Neural progenitor cell (in vitro differentiated cells): ENCODE results near the gene AP2S1. TPM values are rescaled to one million over a fixed set of nuclear protein-coding genes. Genes with fewer than 3 reads are reported as not detected.
A peak's percentile ranks its signal among the peaks of the same experiment; 100 is the strongest.

ENCODE experiments used
- DNase-seq: peaks from one replicate; pipeline ENCODE4 v3.0.0-alpha.2; 2016; ENCODE audit warnings: low spot score
- H2AFZ ChIP-seq: fragments of 200-600 bp; sonication (generic); replicated peaks from 2 replicates; pipeline ENCODE4 v1.6.1; 2016; ENCODE audit warnings: antibody characterized with exemption
- H3F3A ChIP-seq: fragments of 200-600 bp; sonication (generic); 2 replicates; pipeline ENCODE4 v1.6.1; 2016; ENCODE audit warnings: antibody characterized with exemption, low read depth
- H3K27ac ChIP-seq: fragments of 200-600 bp; sonication (generic); 2 replicates; pipeline ENCODE4 v1.5.1; 2016; ENCODE audit warnings: mild to moderate bottlenecking
- H3K27me3 ChIP-seq: fragments of 200-600 bp; sonication (generic); 2 replicates; pipeline ENCODE4 v1.6.1; 2016; ENCODE audit warnings: mild to moderate bottlenecking, moderate library complexity
- H3K36me3 ChIP-seq: fragments of 200-600 bp; sonication (generic); 2 replicates; pipeline ENCODE4 v1.5.1; 2016
- H3K4me1 ChIP-seq: fragments of 200-600 bp; sonication (generic); 2 replicates; pipeline ENCODE4 v1.6.1; 2016; ENCODE audit warnings: mixed run types
- H3K4me2 ChIP-seq: fragments of 200-600 bp; sonication (generic); 2 replicates; pipeline ENCODE4 v1.6.1; 2016
- H3K4me3 ChIP-seq: fragments of 200-600 bp; sonication (generic); 2 replicates; pipeline ENCODE4 v1.5.1; 2016
- H3K79me2 ChIP-seq: fragments of 200-600 bp; sonication (generic); 2 replicates; pipeline ENCODE4 v1.6.1; 2016; ENCODE audit warnings: low read depth
- H3K9ac ChIP-seq: fragments of 200-600 bp; sonication (generic); 2 replicates; pipeline ENCODE4 v1.6.1; 2016
- H3K9me3 ChIP-seq: fragments of 200-600 bp; sonication (generic); 2 replicates; pipeline ENCODE4 v1.5.1; 2016; ENCODE audit warnings: low read depth
- H4K20me1 ChIP-seq: fragments of 200-600 bp; sonication (generic); 2 replicates; pipeline ENCODE4 v1.6.1; 2016; ENCODE audit warnings: low read depth
- H3K27ac Mint-ChIP-seq: 3 replicates; pipeline ENCODE4 v1.8.0; 2021; ENCODE audit warnings: mixed read lengths
- H3K27me3 Mint-ChIP-seq: 2 replicates; pipeline ENCODE4 v1.8.0; 2022; ENCODE audit warnings: low read depth, mild to moderate bottlenecking, inconsistent platforms, moderate library complexity, mixed read lengths; ENCODE audit not compliant: insufficient read depth
- H3K36me3 Mint-ChIP-seq: 3 replicates; pipeline ENCODE4 v1.8.0; 2021; ENCODE audit warnings: mixed read lengths
- H3K4me1 Mint-ChIP-seq: 3 replicates; pipeline ENCODE4 v1.8.0; 2021; ENCODE audit warnings: mixed read lengths
- H3K4me3 Mint-ChIP-seq: 3 replicates; pipeline ENCODE4 v1.8.0; 2021; ENCODE audit warnings: mild to moderate bottlenecking, moderate library complexity, mixed read lengths
- H3K9me3 Mint-ChIP-seq: 3 replicates; pipeline ENCODE4 v1.8.0; 2020; ENCODE audit warnings: mixed read lengths
- EZH2 ChIP-seq: fragments of 200-600 bp; sonication (generic); IDR thresholded peaks from 2 replicates; pipeline ENCODE4 v1.6.1; 2017; ENCODE audit warnings: antibody characterized with exemption, mild to moderate bottlenecking, moderate library complexity
- EZH2phosphoT487 ChIP-seq: fragments of 200-600 bp; sonication (generic); IDR thresholded peaks from 2 replicates; pipeline ENCODE4 v1.6.1; 2017; ENCODE audit warnings: antibody characterized with exemption
- total RNA-seq: library from RNA; depleted of rRNA; stranded (reverse); fragments of >200 nt; gene quantifications from 2 replicates; pipeline ENCODE4 v1.2.3, GENCODE V29; 2015; ENCODE audit warnings: low replicate concordance
- TF ChIP-seq, protein P1 (sequence below): fragments of 200-600 bp; sonication (generic); IDR thresholded peaks from 2 replicates; pipeline ENCODE4 v1.5.1; 2017; ENCODE audit warnings: antibody characterized with exemption, mild to moderate bottlenecking

Gene AP2S1
- total RNA-seq, 1 donor from 2014 or later, result 104 TPM

DNA sequence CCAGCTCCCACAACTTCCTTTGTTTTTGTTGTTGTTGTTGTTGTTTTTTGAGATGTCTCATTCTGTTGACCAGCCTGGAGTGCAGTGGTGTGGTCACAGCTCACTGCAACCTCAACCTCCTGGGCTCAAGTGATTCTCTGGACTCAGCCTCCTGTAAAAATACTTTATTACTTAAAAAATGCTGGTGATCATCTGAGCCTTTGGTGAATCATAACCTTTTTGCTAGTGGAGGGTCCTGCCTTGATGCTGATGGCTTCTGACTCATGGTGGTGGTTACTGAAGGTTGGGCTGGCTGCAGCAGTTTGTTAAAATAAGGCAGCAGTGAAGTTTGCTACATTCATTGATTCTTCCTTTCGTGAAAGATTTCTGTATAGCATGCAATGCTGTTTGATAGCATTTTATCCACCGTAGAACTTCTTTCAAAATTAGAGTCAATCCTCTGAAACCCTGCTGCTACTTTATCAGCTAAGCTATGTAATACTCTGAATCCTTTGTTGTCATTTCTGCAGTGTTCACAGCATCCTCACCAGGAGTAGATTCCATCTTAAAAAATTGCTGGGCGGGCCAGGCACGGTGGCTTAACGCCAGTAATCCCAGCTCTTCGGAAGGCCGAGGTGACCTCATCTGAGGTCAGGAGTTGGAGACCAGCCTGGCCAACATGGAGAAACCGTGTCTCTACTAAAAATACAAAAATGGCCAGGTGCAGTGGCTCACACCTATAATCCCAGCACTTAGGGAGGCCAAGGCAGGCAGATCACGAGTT is 28.1 kb upstream of the AP2S1 start:
- H3K4me3 ChIP-seq, result no peak overlapping the region
- H4K20me1 ChIP-seq, result peaks cover 50% of the 10 kb centered on the region
- Mint-ChIP-seq H3K4me3 (no peak overlapping the region), H3K4me1 (peaks cover 22% of the 10 kb centered on the region), H3K27me3 (no peaks in the 10 kb centered on the region), H3K36me3 (peaks cover 19% of the 10 kb centered on the region), H3K27ac (peak overlapping the region; percentile 57), H3K9me3 (peaks cover 2% of the 10 kb centered on the region)
- no peak overlapping the region for H2AFZ ChIP-seq
- no peak overlapping the region for H3K9ac ChIP-seq
- no peak overlapping the region for H3K4me2 ChIP-seq
- H3K27me3 ChIP-seq, result no peaks in the 10 kb centered on the region
- no peaks in the 10 kb centered on the region for H3K9me3 ChIP-seq
- H3K79me2 ChIP-seq, result peaks cover 100% of the 10 kb centered on the region
- no peak for TF ChIP-seq EZH2
- no peak for TF ChIP-seq EZH2phosphoT487
- TF ChIP-seq, protein P1, sequence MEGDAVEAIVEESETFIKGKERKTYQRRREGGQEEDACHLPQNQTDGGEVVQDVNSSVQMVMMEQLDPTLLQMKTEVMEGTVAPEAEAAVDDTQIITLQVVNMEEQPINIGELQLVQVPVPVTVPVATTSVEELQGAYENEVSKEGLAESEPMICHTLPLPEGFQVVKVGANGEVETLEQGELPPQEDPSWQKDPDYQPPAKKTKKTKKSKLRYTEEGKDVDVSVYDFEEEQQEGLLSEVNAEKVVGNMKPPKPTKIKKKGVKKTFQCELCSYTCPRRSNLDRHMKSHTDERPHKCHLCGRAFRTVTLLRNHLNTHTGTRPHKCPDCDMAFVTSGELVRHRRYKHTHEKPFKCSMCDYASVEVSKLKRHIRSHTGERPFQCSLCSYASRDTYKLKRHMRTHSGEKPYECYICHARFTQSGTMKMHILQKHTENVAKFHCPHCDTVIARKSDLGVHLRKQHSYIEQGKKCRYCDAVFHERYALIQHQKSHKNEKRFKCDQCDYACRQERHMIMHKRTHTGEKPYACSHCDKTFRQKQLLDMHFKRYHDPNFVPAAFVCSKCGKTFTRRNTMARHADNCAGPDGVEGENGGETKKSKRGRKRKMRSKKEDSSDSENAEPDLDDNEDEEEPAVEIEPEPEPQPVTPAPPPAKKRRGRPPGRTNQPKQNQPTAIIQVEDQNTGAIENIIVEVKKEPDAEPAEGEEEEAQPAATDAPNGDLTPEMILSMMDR, result no peak
- no peaks in the 10 kb centered on the region for H3F3A ChIP-seq
- H3K27ac ChIP-seq, result no peak overlapping the region
- no peaks in the 10 kb centered on the region for H3K36me3 ChIP-seq
- no peak for DNase-seq
- peaks cover 9% of the 10 kb centered on the region for H3K4me1 ChIP-seq

DNA sequence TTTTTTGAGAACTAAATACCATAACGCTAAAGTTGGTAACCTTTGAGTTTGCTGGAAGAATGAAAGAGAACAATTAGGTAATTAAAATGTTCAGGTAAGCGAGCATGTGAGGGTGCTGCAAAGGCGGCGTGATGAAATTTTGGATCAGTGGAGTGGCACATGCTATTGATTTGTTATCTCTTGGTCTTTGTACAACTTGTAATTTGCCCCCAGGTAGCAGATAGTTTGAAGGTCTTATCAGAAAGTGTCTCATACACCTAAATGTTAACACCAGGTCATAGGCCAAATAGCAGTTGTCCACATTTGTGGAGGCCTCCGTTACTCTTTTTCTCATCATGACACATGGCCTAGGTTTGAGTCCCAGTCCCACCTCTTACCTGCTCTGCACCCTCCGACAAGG is 25.0 kb upstream of the AP2S1 start:
- peaks cover 32% of the 10 kb centered on the region for H4K20me1 ChIP-seq
- Mint-ChIP-seq H3K27me3 (no peaks in the 10 kb centered on the region), H3K27ac (no peak overlapping the region), H3K36me3 (peaks cover 15% of the 10 kb centered on the region), H3K4me1 (peaks cover 7% of the 10 kb centered on the region), H3K9me3 (no peaks in the 10 kb centered on the region), H3K4me3 (no peak overlapping the region)
- H3K79me2 ChIP-seq, result peaks cover 100% of the 10 kb centered on the region
- no peak overlapping the region for H2AFZ ChIP-seq
- DNase-seq, result no peak
- TF ChIP-seq, protein P1, result no peak
- TF ChIP-seq EZH2 (no peak), EZH2phosphoT487 (no peak)
- no peaks in the 10 kb centered on the region for H3F3A ChIP-seq
- no peaks in the 10 kb centered on the region for H3K27me3 ChIP-seq
- H3K9me3 ChIP-seq, result no peaks in the 10 kb centered on the region
- no peak overlapping the region for H3K4me2 ChIP-seq
- H3K4me3 ChIP-seq, result no peak overlapping the region
- no peaks in the 10 kb centered on the region for H3K36me3 ChIP-seq
- peak overlapping the region; percentile 78 for H3K27ac ChIP-seq
- H3K9ac ChIP-seq, result no peak overlapping the region
- no peaks in the 10 kb centered on the region for H3K4me1 ChIP-seq

DNA sequence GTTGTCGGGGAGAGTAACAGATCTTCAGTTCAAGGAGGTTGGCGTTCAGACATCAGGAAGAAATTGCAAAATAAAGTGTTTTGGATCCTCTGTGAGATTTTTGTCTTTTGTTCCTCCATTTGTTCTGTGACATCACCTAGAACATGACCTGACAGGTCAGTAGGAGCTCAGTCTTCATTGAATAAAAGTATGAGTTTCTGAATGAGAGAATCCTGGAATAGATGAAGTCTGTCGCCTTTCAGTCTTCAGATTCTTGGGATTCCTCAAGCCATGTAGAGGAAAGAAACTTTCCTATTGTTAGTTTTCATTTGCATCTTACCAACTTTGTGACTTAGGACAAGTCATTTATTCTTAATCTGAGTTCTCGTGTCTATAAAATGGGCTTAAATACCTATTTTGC is 24.6 kb upstream of the AP2S1 start:
- TF ChIP-seq EZH2phosphoT487, result no peak
- TF ChIP-seq, protein P1, result no peak
- no peak for TF ChIP-seq EZH2
- peak overlapping the region; percentile 78 for H3K27ac ChIP-seq
- no peak for DNase-seq
- no peaks in the 10 kb centered on the region for H3K9me3 Mint-ChIP-seq
- no peaks in the 10 kb centered on the region for H3K4me1 ChIP-seq
- peaks cover 100% of the 10 kb centered on the region for H3K79me2 ChIP-seq
- no peaks in the 10 kb centered on the region for H3F3A ChIP-seq
- H3K9ac ChIP-seq, result no peak overlapping the region
- H3K4me3 ChIP-seq, result no peak overlapping the region
- no peaks in the 10 kb centered on the region for H3K27me3 ChIP-seq
- H3K4me2 ChIP-seq, result no peak overlapping the region
- peaks cover 7% of the 10 kb centered on the region for H3K4me1 Mint-ChIP-seq
- no peaks in the 10 kb centered on the region for H3K9me3 ChIP-seq
- H3K36me3 Mint-ChIP-seq, result peaks cover 13% of the 10 kb centered on the region
- no peaks in the 10 kb centered on the region for H3K36me3 ChIP-seq
- no peak overlapping the region for H2AFZ ChIP-seq
- H4K20me1 ChIP-seq, result peaks cover 32% of the 10 kb centered on the region
- no peak overlapping the region for H3K27ac Mint-ChIP-seq
- no peaks in the 10 kb centered on the region for H3K27me3 Mint-ChIP-seq
- H3K4me3 Mint-ChIP-seq, result no peak overlapping the region
